NT2/D1 (cell line): ENCODE measurements around the gene CUL4B.
A peak's percentile ranks its signal among the peaks of the same experiment; 100 is the strongest.

Source experiments
- SUZ12 ChIP-seq: IDR thresholded peaks from 2 replicates; pipeline ENCODE4 v1.6.1; 2011; ENCODE audit not compliant: insufficient read length, insufficient read depth; ENCODE audit errors: extremely low read depth
- YY1 ChIP-seq: IDR thresholded peaks from 2 replicates; pipeline ENCODE4 v1.6.1; 2011; ENCODE audit not compliant: insufficient read length, insufficient read depth
- ZNF274 ChIP-seq: IDR thresholded peaks from 2 replicates; pipeline ENCODE4 v1.6.1; 2011; ENCODE audit warnings: mild to moderate bottlenecking, low read depth, low read length

DNA sequence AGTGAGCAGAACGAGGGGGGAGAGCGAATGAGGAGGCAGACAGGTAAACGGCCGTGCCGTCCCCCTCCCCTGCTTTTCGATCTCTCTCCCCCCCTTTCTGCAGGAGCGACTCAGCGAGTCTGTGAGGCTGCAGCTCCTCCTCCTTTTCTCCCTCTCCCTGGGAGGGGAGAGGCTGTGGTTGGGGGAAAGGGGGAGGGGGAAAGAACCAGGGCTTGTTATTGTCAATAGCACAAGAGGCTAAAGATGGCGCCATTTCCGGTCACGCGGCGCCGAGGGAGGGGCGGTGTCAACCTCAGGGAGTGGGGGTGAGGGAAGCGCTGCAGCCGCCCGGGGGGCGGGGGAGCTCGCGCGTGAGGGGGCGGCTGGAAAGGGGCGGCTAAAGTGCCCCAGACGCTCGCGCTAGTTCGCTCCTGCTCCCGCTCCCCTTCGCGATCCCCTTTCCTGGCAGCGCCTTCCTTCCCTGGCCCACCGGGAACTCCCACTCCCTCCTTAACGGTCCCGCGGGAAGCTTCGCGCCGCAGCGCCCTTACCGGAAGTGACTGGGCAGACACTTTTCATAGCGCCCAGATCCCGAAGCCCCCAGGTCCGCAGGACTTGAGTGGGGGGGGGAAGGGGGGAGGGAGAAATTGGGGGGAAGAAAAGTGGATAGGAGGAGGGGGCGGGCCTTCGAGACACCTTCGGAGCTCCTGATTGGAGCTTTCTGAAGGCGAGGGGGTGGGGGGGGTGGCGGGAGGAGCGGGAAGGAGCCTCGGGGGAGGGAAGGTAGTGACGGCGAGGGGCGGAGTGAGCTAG, at the start of gene CUL4B:
- TF ChIP-seq ZNF274 (no peak), YY1 (peak; percentile 62), SUZ12 (no peak)
